GM12892 (cell line): Measurements from ENCODE around the gene ERG.

ENCODE experiments used
- POLR2A ChIP-seq: IDR thresholded peaks from 2 replicates; pipeline ENCODE4 v1.6.1; 2011; ENCODE audit warnings: low read depth, low read length, control low read depth
- POLR2AphosphoS5 ChIP-seq: IDR thresholded peaks from 2 replicates; pipeline ENCODE4 v1.6.1; 2011; ENCODE audit warnings: low read depth, low read length, control low read depth

DNA sequence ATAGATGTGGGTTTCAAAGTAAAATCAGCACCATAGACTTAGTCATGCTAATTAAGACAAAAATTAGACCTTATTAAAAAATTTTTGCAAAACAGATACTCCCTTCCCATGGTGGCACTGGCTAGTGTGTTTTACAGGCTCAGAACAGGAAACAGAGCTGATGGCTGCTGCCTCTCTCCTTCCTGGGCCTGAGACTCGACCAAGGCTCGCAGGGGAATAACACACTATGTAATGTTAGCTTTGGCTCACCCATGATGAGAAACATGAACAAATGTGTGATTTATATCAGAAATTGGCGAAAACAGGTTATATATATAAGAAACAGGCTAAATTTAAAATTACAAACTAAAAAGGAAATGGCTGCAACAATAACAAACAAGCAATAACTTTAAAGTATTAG, 50.7 kb downstream of the ERG start:
- TF ChIP-seq POLR2AphosphoS5 (no peak), POLR2A (no peak)
